Measurements from ENCODE around the gene SAXO2.
"Not testable (repeated sequence)": the region's sequence is repeated elsewhere in the genome, so short reads cannot be mapped to it uniquely, and the experiment has no call there.

Gene SAXO2, protein sequence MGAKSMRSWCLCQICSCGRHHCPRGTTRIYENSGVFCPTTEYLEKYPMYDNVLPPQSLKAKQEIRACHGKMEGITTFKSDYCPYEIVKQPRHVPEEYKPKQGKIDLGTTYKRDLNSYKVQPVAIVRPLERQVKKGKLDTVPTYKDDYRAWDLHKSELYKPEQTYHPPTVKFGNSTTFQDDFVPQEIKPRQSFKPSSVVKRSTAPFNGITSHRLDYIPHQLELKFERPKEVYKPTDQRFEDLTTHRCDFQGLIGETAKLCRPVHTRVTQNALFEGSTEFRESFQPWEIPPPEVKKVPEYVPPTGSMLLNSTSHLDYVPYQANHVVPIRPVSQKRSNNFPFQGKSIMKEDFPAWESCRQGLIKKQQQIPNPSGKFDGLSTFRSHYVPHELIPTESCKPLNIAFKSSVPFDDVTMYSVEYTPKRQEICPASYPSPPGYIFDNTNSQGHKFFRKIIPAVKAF

DNA sequence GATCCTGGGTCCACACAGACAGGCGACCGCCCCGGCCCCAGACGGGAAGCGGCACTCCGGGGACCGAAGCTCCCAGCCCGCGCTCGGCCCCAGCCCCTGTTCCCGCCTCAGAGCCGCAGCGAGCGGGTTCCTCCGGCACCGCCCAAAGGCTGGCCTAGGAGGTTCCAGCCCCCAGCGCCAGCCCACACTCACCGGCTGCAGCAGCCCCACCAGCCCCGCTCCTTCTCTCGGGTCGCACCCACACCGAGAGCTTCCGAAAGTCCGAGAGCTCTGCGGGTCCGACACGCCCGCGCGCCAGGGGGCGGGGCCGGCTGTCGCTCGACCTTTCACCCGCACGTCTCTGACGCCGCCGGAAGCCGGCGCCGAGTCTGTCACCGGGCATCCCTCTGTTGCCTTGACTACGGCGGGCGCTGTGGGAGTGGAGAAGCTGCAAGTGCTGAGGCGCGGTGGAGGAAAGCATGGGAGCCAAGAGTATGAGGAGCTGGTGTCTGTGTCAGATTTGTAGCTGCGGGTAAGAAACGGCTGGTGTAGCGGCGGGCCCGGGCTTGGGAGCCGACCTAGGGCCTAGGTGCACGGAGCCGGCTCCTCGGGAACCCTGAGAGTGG lies at the start of gene SAXO2, which contains the start of gene EFL1:
Gene SAXO2 (plus strand): TSS at position 397 of the 605 bp plus-strand sequence. CDS start 62 bp downstream, at position 459.
Gene EFL1 (minus strand): TSS at position 313 of the 605 bp plus-strand sequence. CDS start 956 bp downstream, outside the sequence.
- TF ChIP-seq, protein P1, sequence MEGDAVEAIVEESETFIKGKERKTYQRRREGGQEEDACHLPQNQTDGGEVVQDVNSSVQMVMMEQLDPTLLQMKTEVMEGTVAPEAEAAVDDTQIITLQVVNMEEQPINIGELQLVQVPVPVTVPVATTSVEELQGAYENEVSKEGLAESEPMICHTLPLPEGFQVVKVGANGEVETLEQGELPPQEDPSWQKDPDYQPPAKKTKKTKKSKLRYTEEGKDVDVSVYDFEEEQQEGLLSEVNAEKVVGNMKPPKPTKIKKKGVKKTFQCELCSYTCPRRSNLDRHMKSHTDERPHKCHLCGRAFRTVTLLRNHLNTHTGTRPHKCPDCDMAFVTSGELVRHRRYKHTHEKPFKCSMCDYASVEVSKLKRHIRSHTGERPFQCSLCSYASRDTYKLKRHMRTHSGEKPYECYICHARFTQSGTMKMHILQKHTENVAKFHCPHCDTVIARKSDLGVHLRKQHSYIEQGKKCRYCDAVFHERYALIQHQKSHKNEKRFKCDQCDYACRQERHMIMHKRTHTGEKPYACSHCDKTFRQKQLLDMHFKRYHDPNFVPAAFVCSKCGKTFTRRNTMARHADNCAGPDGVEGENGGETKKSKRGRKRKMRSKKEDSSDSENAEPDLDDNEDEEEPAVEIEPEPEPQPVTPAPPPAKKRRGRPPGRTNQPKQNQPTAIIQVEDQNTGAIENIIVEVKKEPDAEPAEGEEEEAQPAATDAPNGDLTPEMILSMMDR (IDR thresholded peaks at IDR 0.05; ENCODE audit: low read depth, low read length, missing control alignments) = no peak
- peak within 1 kb of the TSS; percentile 88 for H3K4me3 ChIP-seq (ENCODE audit: low read depth, low read length)
- peak; percentile 70 for DNase-seq (ENCODE audit: low read depth)

DNA sequence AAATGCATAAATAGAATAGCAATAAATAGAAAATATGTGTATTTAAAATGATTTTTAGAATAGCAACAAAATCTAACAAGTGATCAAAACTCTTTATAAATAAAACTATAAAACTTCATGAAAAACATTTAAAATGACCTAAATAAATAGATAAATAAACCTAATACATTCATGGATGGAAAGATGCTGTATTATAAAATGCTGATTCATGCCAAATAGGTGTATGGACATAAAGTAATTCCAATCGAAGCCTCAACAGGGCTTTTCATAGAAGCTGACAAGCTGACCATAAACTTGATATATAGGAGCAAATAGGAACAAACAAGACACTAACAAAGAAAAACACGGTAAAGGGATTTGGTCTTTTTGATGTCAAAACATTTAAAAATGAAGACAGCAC lies 46.5 kb upstream of the SAXO2 start:
- not testable (repeated sequence) for H3K4me3 ChIP-seq (ENCODE audit: low read depth, low read length); DNase-seq (ENCODE audit: low read depth)

DNA sequence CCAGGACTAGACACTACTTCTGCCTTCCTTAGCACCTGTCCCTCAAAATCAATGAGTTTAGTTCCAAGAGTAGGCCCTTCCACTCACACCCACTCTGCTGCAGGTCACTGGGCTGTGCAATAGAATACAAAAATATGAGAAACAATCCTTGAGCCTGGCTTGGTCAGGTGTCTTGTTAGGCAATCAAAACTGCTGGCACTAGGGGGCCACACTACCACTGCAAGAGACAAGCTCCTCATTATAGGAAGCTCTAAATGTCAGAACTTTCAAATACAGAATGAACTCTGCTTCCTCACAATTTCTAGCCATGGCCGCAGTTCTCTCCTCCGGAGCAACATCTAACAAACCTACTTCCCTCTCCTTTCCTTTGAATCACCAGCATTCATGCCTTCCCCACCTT lies 41.1 kb upstream of the SAXO2 start:
- DNase-seq (ENCODE audit: low read depth) = peak; percentile 5
- not testable (repeated sequence) for H3K4me3 ChIP-seq (ENCODE audit: low read depth, low read length)
- TF ChIP-seq, protein P1 (IDR thresholded peaks at IDR 0.05; ENCODE audit: low read depth, low read length, missing control alignments) = peak; percentile 48

DNA sequence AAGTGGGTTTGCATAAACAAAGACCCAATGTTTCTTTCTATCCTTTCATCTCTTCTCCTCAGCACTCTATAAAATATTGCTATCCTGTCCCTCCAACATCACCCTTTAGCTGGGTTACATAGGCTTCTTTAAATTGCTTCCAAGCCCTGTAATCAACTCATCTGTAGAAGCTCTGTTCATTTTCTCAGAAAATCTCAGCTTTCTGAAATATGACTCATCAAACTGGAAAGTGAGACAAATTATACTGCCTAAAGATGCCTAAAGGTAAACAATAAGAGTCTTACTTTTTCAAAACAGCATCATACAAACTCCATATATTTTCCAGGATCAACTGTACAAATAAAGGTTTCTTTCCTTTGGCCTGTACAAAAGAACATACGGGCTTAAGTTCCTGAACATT lies 33.9 kb upstream of the SAXO2 start:
- TF ChIP-seq, protein P1 (IDR thresholded peaks at IDR 0.05; ENCODE audit: low read depth, low read length, missing control alignments) = no peak
- DNase-seq (ENCODE audit: low read depth) = no peak
- no peak overlapping the region for H3K4me3 ChIP-seq (ENCODE audit: low read depth, low read length)

DNA sequence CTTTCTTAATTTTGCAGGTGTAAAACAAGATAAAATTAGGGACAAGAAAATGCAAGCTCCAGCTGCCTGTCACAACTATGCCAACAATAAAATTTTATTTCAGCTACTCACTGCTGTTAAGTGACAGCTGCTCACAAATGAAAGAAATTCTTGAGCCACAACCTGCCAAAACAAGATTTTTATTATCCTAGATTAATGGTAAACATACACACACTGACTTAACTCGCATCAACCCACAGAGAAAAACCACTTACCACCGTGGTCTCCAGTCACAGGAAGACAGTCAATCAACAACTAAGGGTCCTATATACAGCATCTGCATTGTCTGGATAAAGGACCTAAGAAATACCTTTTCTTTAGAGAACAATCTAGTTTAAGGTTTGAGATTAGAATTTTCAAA lies 31.4 kb upstream of the SAXO2 start:
- no peak for DNase-seq (ENCODE audit: low read depth)
- H3K4me3 ChIP-seq (ENCODE audit: low read depth, low read length) = no peak overlapping the region
- TF ChIP-seq, protein P1 (IDR thresholded peaks at IDR 0.05; ENCODE audit: low read depth, low read length, missing control alignments) = no peak

DNA sequence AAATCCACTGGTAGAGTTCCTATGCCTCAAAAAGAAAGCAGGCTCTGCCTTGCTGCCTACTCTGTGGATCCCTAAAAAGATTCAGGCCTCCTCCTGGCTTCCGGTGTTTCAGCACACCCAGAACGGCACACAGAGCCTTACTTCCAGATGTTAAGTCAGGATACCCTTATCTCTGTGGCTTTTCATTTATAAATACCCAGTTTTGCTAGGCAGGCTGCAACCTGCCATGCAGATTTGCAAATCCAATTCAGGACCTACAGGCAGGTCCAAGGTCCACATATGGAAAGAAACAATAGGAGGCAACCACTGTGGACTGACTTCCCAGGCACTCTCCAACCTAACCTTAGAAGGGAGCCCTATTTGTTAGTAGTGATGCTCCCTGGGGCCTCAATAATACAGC lies 30.8 kb upstream of the SAXO2 start:
- no peak for DNase-seq (ENCODE audit: low read depth)
- no peak overlapping the region for H3K4me3 ChIP-seq (ENCODE audit: low read depth, low read length)
- TF ChIP-seq, protein P1 (IDR thresholded peaks at IDR 0.05; ENCODE audit: low read depth, low read length, missing control alignments) = no peak

DNA sequence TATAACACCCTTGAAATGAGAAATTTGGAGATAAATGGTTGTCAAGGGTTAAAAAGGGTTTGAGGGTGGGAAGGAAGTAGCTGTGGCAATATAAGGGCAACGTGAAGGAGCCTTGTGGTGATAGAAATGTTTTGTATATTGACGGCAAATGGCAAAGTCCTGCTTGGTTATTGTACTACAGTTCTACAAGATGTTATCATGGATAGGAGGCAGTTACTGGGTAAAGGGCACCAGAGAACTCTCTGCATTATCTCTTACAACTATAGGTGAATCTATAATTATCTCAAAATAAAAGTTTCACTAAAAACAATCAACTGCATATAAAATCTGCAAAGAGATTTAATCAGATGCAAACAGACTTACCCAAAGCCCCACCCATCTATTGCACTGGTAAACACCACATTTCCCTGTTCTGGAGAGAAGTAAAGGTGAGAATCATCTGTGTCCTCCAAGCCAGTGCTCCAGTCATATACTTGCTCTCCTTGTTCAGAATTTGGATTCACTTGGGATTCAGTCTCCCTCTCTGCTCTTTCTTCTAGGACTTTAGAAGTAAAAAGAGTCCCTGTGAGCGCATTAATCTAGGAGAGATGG lies 24.6 kb upstream of the SAXO2 start:
- not testable (repeated sequence) for H3K4me3 ChIP-seq (ENCODE audit: low read depth, low read length); DNase-seq (ENCODE audit: low read depth)
